Transverse colon (tissue), 4 donors: ENCODE data around the gene TRIM27. TPM values are rescaled to one million over a fixed set of nuclear protein-coding genes. Genes with fewer than 3 reads are reported as not detected.

Experiments
- DNase-seq: peaks from one replicate; pipeline ENCODE4 v3.0.0-alpha.2; 2019
- H3K27ac ChIP-seq, 4 donors: fragments of 200-600 bp; sonication (generic); 2 replicates each; pipeline ENCODE4 v1.5.1; 2016 to 2018; ENCODE audit warnings: inconsistent platforms in 4 of 4
- H3K27me3 ChIP-seq: fragments of 200-600 bp; sonication (generic); 2 replicates; pipeline ENCODE4 v1.5.1; 2017; ENCODE audit warnings: inconsistent platforms
- H3K36me3 ChIP-seq, 4 donors: fragments of 200-600 bp; sonication (generic); 2 replicates each; pipeline ENCODE4 v1.5.1; 2017 to 2019; ENCODE audit warnings: inconsistent platforms in 4 of 4
- H3K4me1 ChIP-seq, 4 donors: fragments of 200-600 bp; sonication (generic); 2 replicates each; pipeline ENCODE4 v1.5.1; 2017 to 2020; ENCODE audit warnings: inconsistent platforms in 4 of 4
- H3K4me3 ChIP-seq, 4 donors: fragments of 200-600 bp; sonication (generic); 1 replicate in 1 of 4; 2 replicates in 3 of 4; pipeline versions ENCODE4 v1.5.1 to v1.6.1; 2017 to 2019; ENCODE audit warnings: inconsistent platforms in 4 of 4
- H3K9me3 ChIP-seq, 2 donors: fragments of 200-600 bp; sonication (generic); 2 replicates each; pipeline ENCODE4 v1.5.1; 2017 to 2019; ENCODE audit warnings: inconsistent platforms in 2 of 2
- EP300 ChIP-seq: sonication (generic); formaldehyde crosslinking; IDR thresholded peaks from one replicate; pipeline ENCODE4 v1.6.1; 2017; ENCODE audit warnings: antibody characterized with exemption, low read depth
- POLR2A ChIP-seq: fragments of 450-650 bp; IDR thresholded peaks from one replicate; pipeline ENCODE4 v1.6.1; 2016; ENCODE audit warnings: antibody characterized with exemption, mild to moderate bottlenecking, moderate library complexity
- POLR2AphosphoS5 ChIP-seq, 3 donors: sonication (generic); formaldehyde crosslinking; IDR thresholded peaks; one replicate each; pipeline ENCODE4 v1.6.1; 2016; ENCODE audit warnings: antibody characterized with exemption in 3 of 3
- WGBS, 2 donors: methylation state at CpG; one replicate each; pipeline ENCODE4 v1.1.5; 2018; ENCODE audit warnings: low coverage in 1 of 2; 5-methylcytosine and 5-hydroxymethylcytosine counted together
- in situ Hi-C, 4 donors: fragments of 200-750 bp; cut with MboI; loops; one replicate each; pipeline versions ENCODE4 v1.15.0 to v1.15.1; 2017; ENCODE audit warnings: low sequenced_read_pairs in 3 of 4, low pct_ligation_motif_present in 1 of 4, low pct_unique_long_range_greater_than_20kb in 1 of 4
- intact Hi-C: fragments of 100-400 bp; cut with DNase I; formaldehyde crosslinking; loops from one replicate; pipeline ENCODE4 v1.15.1; 2023; ENCODE audit warnings: low total_unique reads
- total RNA-seq, 4 donors: library from RNA; depleted of rRNA; stranded (reverse); fragments of >200 nt; gene quantifications; one replicate each; pipeline ENCODE4 v1.1.0, GENCODE V29; 2016
- TF ChIP-seq, protein P1 (sequence below), 5 experiments: fragments of 200-600 bp in 3 of 5; fragments of 450-650 bp in 2 of 5; sonication (generic) in 3 of 5; IDR thresholded peaks; 1 replicate in 2 of 5; 2 replicates in 3 of 5; pipeline ENCODE4 v1.5.1; 2016 to 2017; ENCODE audit warnings: antibody characterized with exemption in 5 of 5, inconsistent platforms in 3 of 5, mild to moderate bottlenecking in 2 of 5, moderate library complexity in 1 of 5

The TRIM27 gene
- total RNA-seq, 4 donors from 2014 or later, result 27.3 to 237 (median 48.9) TPM

GRCh38 chr6:28903686-28904085, 20.1 kb downstream of the TRIM27 start:
- TF ChIP-seq, protein P1, sequence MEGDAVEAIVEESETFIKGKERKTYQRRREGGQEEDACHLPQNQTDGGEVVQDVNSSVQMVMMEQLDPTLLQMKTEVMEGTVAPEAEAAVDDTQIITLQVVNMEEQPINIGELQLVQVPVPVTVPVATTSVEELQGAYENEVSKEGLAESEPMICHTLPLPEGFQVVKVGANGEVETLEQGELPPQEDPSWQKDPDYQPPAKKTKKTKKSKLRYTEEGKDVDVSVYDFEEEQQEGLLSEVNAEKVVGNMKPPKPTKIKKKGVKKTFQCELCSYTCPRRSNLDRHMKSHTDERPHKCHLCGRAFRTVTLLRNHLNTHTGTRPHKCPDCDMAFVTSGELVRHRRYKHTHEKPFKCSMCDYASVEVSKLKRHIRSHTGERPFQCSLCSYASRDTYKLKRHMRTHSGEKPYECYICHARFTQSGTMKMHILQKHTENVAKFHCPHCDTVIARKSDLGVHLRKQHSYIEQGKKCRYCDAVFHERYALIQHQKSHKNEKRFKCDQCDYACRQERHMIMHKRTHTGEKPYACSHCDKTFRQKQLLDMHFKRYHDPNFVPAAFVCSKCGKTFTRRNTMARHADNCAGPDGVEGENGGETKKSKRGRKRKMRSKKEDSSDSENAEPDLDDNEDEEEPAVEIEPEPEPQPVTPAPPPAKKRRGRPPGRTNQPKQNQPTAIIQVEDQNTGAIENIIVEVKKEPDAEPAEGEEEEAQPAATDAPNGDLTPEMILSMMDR (IDR thresholded peaks at IDR 0.05), result no peak
- TF ChIP-seq EP300 (no peak), POLR2AphosphoS5 (IDR thresholded peaks at IDR 0.05) (no peak), POLR2A (no peak)
- Histone ChIP-seq H3K27me3 (no peaks in the 10 kb centered on the region), H3K27ac (no peak overlapping the region), H3K4me3 (no peak overlapping the region), H3K36me3 (peaks cover 0 to 61% (median 23%) of the 10 kb centered on the region in 4 donors), H3K4me1 (no peaks in the 10 kb centered on the region), H3K9me3 (no peaks in the 10 kb centered on the region)
- 96 to 100% methylated on average over 5 of the region's 5 CpGs for WGBS, 2 donors
- intact Hi-C loops, result loop anchor here (10.0 kb wide), 1 partner anchor 831 kb away; no protein-coding TSS in a partner anchor
- DNase-seq, result no peak
- in situ Hi-C loops, result no loop called here

- in situ Hi-C loops (no loop called here), intact Hi-C loops (loop anchor here (10.0 kb wide), 1 partner anchor 833 kb away; no protein-coding TSS in a partner anchor)
- TF ChIP-seq, protein P1 (IDR thresholded peaks at IDR 0.05), result no peak
- TF ChIP-seq POLR2A (no peak), EP300 (no peak), POLR2AphosphoS5 (IDR thresholded peaks at IDR 0.05) (no peak)
- no peaks in the 10 kb centered on the region for H3K27me3 ChIP-seq
- no peak overlapping the region for H3K27ac ChIP-seq
- DNase-seq, result no peak
- H3K4me3 ChIP-seq, result no peak overlapping the region
- peaks cover 0 to 15% (median 10%) of the 10 kb centered on the region in 4 donors for H3K4me1 ChIP-seq
- H3K36me3 ChIP-seq, result peaks cover 0 to 52% (median 17%) of the 10 kb centered on the region in 4 donors
- H3K9me3 ChIP-seq, result no peaks in the 10 kb centered on the region
Observed at GRCh38 chr6:28901831-28902230, 22.0 kb downstream of the TRIM27 start.

DNA sequence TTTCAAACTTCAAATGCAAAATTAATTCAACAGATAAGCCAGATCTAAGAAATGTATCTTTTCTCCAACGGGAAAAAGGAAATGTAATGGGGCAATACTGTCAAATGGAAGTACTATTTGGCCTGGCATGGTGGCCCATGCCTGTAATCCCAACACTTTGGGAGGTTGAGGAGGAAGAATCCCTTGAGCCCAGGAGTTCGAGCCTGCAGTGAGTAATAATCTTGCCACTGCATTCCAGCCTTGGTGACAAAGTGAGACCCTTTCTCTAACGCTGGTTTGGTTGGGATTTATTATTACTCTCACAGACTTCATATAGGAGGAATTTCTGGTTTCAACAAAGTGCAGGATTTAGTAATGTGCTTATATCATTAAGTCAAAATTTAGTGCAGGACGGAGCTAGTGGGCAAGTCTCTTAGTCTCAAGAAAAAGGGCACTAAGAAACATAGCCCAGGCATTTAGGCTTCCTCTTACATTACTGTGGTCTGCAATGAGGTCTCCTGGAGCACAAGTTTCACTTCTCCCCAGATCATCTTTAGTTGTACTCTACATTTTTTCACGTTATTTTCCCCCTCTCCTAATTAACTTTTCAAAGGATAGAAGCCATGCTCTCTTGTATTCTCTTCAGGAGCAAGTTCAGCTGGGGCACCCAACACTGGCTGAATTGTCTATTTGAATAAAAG, 23.1 kb downstream of the TRIM27 start:
- DNase-seq, result no peak
- no peak overlapping the region for H3K4me3 ChIP-seq
- intact Hi-C loops (loop anchor here (10.0 kb wide), 1 partner anchor 834 kb away; no protein-coding TSS in a partner anchor), in situ Hi-C loops (no loop called here)
- no peak overlapping the region for H3K27ac ChIP-seq
- H3K27me3 ChIP-seq, result no peaks in the 10 kb centered on the region
- H3K4me1 ChIP-seq, result peaks cover 0 to 15% (median 10%) of the 10 kb centered on the region in 4 donors
- TF ChIP-seq POLR2AphosphoS5 (IDR thresholded peaks at IDR 0.05) (no peak), EP300 (no peak), POLR2A (no peak)
- TF ChIP-seq, protein P1 (IDR thresholded peaks at IDR 0.05), result no peak
- H3K9me3 ChIP-seq, result no peaks in the 10 kb centered on the region
- H3K36me3 ChIP-seq, result peaks cover 0 to 41% (median 13%) of the 10 kb centered on the region in 4 donors
- WGBS, 2 donors, result 79 to 89% methylated on average over 5 of the region's 5 CpGs

DNA sequence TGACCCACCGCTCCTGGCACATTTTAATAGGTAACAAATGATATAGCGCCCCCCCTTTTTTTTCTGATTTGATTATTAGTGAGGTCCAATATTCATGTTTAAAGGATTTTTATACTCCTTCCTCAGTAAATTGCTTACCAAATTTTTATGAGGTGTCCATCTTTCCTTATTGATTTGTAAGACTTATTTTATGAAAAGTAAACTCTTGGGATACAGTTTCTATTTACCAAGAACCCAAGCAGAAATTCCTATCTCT, 25.1 kb downstream of the TRIM27 start:
- H3K4me3 ChIP-seq, result no peak overlapping the region
- no peak for TF ChIP-seq EP300
- TF ChIP-seq POLR2AphosphoS5 (IDR thresholded peaks at IDR 0.05), result no peak
- TF ChIP-seq, protein P1 (IDR thresholded peaks at IDR 0.05), result no peak
- no peak for TF ChIP-seq POLR2A
- no peaks in the 10 kb centered on the region for H3K9me3 ChIP-seq
- intact Hi-C loops, result no loop called here
- H3K27ac ChIP-seq, result peak overlapping the region in 1 of 4 donors; percentile 99
- H3K4me1 ChIP-seq, result peaks cover 0 to 20% (median 11%) of the 10 kb centered on the region in 4 donors
- in situ Hi-C loops, result no loop called here
- H3K36me3 ChIP-seq, result peaks cover 0 to 24% (median 9%) of the 10 kb centered on the region in 4 donors
- no peak for DNase-seq
- H3K27me3 ChIP-seq, result no peaks in the 10 kb centered on the region
- 84 to 88% methylated on average over 2 of the region's 2 CpGs for WGBS, 2 donors
